ENCODE data around the gene TACC2.

The TACC2 gene

DNA sequence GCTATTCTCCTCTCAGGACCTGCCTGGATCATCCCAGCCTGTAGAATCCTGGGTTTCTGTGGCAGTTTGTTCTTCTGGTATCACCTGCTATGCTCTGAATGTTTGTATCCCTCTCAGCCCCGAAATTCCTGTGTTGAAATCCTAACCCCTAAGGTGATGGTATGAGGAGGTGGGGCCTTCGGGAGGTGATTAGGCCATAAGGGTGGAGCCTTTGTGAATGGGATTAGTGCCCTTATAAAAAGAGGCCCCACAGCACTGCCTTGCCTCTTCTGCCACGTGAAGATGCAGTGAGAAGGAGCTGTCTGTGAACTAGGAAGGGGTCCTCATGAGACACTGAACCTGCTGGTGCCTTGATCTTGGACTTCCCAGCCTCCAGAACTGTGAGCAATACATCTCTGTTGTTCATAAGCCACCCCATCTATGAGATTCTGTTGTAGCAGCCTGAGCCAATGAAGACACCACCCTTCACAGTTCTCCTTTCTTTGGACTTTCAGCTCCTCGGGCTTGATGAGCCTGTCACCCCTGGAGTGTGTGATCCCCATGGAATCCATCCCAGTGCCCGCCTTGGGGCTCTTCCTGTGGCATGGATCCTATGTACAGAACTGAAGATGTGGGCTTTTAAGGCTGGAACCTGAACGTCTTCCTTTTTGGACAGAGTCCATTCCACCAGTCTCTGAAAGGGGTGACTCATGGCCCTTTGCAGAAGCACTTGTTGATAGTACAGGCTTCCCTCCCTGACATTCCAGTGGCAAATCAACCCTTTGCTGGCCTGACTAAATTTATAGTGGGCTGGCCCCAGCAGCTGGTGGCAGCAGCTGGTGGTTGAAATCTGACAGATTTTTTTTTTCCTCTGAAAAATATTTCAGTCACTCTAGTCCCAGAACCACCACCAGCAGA is 138.0 kb downstream of the TACC2 start:
- DNase-seq = peak; percentile 31

- DNase-seq = peak; percentile 24
Measured at GRCh38 chr10:122127943-122128342, 139.0 kb downstream of the TACC2 start.

GRCh38 chr10:122128357-122128756 is 139.4 kb downstream of the TACC2 start:
- no peak for DNase-seq

DNA sequence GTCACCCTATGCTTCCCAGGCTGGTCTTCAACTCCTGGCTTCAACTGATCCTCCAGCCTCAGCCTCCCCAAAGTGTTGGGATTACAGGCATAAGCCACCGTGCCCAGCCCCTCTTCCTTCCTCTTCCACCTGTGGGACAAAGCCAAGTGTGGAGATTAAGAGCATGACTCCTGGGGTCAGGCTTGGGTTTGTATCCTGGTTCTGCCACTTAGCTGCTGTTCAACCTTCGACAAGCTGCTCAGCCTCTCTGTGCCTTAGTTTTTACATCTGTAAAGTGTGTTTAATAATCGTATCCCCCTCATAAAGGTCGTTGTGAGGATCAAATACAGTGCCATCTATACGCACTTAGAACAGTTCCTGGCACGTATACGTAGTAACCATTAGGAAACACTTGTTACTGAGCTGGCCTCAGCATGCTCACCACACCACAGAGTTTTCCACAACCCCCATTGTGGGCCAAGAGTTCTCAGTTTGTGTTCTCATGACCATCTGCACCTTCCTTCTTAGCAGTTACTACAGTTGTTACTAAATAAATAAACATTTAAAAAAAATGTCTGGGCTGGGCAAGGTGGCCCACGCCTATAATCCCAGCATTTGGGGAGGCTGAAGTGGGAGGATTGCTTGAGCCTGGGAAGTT is 141.6 kb downstream of the TACC2 start:
- no peak for DNase-seq

DNA sequence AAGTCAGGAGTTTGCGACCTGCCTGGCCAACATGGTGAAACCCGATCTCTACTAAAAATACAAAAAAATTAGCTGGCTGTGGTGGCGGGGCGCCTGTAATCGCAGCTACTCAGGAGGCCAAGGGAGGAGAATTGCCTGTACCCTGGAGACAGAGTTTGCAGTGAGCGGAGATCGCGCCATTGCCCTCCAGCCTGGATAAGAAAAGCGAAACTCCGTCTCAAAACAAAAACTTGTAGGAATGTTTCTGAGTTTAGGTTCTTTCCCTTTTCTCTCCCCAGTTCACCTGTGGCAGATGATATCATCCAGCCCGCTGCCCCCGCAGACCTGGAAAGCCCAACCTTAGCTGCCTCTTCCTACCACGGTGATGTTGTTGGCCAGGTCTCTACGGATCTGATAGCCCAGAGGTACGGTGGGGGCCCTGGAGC is 143.4 kb downstream of the TACC2 start:
- DNase-seq = no peak

- DNase-seq = no peak
Measured at GRCh38 chr10:122132882-122133565, 144.1 kb downstream of the TACC2 start.

DNA sequence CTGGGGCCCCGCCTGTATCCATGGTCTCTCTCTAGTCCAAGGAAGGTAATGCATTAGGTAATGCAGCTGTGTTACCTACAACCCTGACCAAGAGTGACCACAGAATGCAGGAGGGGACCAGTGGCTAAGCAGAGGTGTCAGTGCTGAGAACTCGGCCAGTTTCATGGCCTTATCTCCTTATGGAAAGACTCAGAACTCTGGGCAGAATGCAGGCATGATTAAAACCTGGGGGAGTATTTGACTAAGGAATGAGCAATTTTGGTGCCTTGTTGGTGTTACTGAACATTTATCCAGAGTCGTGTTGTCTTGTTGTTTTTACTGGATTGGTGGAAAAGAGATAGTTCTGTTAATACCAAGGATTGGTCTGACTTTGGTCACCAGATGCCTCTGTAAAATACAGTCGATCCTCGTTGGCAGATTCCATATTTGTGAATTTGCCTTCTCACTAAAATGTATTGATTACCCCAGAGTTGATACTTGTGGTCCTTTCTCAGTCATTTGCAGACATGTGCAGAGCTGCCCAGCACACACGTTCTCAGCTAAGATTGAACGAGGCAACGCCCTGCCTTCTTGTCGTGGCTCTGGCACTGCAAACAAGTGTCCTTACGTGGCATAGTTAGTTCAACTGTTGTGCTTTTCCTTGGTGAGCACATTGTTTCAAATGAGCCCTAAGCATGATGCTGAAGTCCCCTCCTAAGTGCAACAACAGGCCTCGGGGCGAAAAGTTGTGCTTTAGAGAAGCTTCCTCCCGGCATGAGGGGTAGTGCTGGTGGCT is 146.5 kb downstream of the TACC2 start:
- no peak for DNase-seq

DNA sequence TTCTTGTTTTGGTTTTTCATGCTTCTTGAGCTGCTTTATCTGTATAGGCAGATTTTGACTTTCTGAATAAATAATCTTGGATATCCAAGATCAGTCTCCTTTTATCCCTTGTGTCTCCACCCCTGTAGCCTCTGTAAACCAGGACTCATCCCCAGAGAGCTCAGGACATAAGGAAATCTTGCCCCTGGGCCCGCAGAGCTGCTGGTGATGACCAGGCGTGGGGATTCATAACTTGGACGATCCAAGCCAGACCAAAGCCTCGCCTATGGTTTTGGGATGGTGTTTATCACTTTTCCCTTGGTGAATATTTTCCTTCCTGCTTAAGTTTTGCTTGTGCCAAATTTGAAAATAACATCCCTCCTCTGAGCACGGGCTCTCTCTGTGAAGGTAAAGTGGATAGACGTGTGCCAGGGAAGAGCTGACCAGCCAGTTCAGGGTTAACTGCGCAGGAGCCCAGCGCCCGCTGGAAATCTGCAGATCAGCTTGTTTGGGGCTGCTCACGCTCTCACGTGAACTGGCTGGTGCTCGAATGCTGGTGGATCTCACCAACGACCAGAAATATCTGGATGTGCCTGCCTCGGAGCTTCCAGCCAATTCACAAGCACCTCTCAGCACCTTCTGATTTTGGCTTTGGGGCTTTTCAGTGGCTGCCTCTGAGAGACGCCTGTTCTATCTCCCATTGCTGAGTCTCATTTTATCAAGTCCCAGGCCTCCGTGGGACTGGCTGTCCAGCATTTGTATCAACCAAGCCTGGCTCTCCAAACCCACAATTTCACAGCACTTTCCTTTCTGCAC is 150.1 kb downstream of the TACC2 start:
- no peak for DNase-seq

DNA sequence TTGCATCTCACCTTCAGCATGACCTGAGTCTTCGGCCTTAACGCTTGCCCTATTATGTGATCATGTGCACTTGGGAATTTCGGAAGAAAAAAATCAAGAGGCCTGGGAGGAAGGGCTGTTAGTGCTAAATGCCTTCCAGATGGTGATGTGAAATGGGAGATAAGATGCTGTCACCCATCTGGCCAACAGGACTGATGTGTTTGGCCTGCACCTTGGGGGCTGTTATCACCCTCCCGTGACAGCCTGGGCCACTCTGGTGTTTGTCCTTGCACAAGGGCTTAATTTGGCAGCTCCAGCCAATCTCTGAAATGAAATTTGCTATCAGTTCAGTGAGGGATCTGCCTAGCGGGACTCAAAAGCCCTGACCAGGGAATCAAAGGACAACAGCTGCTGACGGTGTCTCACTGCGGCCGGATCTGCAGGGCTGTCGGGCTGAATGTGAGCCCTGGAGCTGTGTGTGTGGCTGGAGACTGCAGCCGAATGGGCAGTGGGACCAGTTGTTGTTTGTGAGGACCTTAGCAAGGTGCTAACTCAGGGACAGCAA is 150.7 kb downstream of the TACC2 start:
- DNase-seq = peak; percentile 92

DNA sequence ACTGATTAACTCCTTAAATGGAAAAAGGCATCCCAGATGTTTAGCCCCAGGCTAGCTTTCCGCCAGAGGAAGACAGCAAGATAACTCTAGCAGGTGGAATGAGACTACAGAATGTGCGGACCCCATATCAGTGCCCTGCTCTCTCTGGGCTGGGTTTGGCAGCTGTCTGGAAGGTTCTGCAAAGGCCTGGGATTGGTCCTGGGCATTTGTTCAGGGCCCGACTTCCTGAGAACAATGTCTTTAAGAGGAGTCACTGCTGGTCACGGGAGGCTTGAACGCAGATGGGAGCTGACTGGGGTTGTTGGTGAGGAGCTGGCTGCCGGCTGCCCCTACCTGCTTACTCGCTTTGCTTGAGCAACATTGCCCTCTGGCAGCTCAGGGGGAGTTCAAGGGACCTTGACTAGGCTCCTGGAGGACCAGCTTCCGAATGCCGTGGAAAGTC is 151.5 kb downstream of the TACC2 start:
- peak; percentile 40 for DNase-seq

GRCh38 chr10:122140941-122141623 is 152.1 kb downstream of the TACC2 start:
- DNase-seq = peak; percentile 72

DNA sequence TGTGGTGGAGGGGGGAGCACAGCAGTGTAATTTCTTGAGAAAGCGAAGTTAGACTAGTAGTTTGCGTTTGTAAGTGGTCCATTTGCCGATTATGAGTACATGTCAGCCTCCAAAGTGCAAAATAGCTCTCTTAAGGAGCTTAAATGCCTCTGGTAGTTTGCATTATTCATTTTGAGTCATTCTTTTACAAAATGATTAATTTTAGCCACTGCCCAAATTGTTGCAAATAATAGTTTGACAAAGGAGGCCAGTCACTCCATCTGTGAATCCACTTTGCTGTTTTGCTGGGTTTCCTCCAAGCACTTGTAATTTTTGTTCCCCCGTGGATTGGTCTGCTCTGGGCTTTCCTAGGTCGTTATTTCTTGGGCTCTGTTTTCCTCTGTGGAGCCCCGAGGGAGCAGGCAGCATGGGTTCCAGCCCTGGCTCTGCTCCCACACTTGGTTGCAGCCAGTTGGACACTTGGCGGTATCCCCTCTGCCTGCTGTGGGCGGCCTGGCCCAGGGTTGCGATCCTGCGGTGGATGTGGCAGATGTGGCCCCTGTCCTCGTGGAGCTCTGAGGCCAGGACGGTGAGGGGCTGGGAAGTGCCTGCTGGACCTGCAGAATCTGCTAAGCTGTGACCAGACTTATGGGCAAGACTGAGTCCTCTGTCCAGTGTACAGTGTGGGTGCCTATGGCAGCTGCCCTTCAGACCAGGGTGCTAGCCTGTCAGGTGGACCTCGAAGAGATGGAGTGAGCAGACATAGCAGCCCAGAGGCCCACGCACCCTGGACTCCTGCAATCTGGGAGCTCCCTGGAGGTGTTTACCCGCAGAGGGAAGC is 153.1 kb downstream of the TACC2 start:
- no peak for DNase-seq

DNA sequence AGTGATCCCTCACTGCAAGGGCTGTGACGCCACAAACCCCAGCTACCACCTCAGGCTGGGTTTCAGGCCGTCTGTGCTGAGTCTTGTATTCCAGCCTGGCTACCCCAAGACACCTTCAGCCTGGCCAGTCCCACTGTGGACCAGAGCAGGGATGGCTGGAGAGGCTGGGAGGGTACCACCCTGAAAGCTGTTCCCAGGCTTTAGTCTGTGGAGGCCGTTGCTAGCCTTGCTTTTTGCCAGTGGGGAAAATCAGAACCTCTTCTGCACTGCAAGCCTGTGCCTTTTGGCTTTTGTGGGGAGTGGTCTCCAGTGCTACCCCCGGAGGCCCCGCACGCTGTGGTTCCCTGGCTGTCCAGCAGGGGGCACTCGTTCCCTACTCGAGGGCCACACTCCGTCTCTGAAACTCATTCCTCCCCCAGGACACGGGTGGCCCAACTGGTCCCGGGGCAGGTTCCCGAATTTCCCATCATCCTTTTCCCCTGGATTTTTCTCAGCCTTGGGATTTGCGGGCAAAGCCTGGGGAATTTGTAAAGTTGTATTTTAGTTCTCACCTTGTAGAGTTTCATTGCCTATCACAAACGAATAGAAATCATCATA is 153.8 kb downstream of the TACC2 start:
- peak; percentile 42 for DNase-seq

GRCh38 chr10:122143238-122143841 is 154.4 kb downstream of the TACC2 start:
- no peak for DNase-seq

- DNase-seq = no peak
Measured at GRCh38 chr10:122144199-122144598, 155.2 kb downstream of the TACC2 start.

GRCh38 chr10:122145113-122145512 is 156.2 kb downstream of the TACC2 start:
- no peak for DNase-seq

DNA sequence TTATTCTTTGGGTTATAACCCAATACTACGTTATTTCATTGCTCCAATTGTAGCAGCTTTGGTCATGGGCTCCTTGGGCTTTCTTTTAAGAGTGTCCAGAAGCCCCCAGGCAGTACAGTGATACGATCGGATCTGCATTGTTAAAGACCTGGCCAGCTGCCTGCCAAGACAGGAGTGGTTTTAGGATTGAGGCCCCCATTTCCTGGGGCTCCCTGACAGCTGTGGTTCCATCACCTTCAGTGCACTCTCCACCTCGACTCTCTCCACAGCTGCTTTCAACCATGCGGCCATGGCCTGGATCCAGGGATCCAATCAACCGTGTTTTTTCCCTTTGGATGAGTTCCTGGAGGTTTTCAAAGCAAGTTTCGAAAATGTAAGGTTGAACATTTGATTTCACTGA is 158.7 kb downstream of the TACC2 start:
- no peak for DNase-seq

DNA sequence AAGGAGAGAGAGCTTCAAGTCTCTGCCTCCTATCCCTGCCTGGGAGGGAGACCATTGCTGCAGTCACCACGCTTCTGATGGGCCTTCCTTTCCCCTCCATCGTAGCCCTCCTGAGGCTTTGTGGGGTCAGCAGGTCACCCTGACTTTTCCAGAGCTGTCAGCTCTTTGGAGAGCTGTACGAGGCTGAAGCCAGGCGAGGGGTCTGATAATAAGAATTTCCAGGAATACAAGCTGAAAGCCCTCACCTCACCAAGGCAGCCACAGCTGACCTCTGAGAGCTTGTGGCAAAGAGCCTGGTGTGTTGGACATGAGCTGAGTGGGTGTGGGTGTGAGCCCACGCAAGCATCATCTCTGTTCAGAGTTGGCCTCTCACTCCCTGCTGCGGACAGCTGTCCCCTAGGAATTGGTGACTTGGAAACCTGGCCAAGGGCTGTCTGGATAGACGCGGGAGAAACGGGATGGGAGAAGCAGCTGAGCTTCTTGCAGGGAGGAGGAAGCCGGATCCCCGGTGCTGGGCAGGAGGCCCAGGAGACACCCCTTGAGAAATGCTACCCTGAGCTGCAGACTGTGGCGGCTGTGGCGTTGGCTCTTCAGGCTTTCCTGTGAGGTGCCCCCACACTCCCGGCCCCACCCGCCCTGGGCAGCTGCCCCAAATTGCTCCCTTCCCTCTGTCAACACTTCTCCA is 160.1 kb downstream of the TACC2 start:
- peak; percentile 22 for DNase-seq
